Colonic mucosa (tissue), 4 donors: ENCODE measurements around the gene WDR86. TPM values are rescaled to one million over a fixed set of nuclear protein-coding genes. Genes with fewer than 3 reads are reported as not detected.

ENCODE experiments used
- DNase-seq: peaks from one replicate; pipeline ENCODE4 v3.0.0-alpha.2; 2020
- H3K27ac ChIP-seq: fragments of 200-600 bp; one replicate; pipeline ENCODE4 v1.8.0; 2021
- H3K27me3 ChIP-seq: fragments of 200-600 bp; one replicate; pipeline ENCODE4 v1.8.0; 2021
- H3K36me3 ChIP-seq: fragments of 200-600 bp; one replicate; pipeline ENCODE4 v1.8.0; 2021
- H3K4me1 ChIP-seq: fragments of 200-600 bp; one replicate; pipeline ENCODE4 v1.8.0; 2021; ENCODE audit warnings: mild to moderate bottlenecking
- H3K4me3 ChIP-seq: fragments of 200-600 bp; one replicate; pipeline ENCODE4 v1.8.0; 2021
- H3K9ac ChIP-seq, 2 donors: one replicate each; pipeline ENCODE4 v1.7.0; 2013; ENCODE audit warnings: control low read depth in 2 of 2, low read depth in 2 of 2, low read length in 2 of 2
- H3K9me3 ChIP-seq: fragments of 200-600 bp; one replicate; pipeline ENCODE4 v1.8.0; 2021
- intact Hi-C: fragments of 100-400 bp; cut with DNase I; formaldehyde crosslinking; loops from one replicate; pipeline ENCODE4 v1.14.1; 2022
- total RNA-seq, 2 donors: library from RNA; stranded (reverse); fragmentation: NEBNext Ultra II Directional in 1 of 2; extraction: Animal tissue kit (Norgen Biotek cat#: 25700) in 1 of 2; gene quantifications; one replicate each; pipeline ENCODE4 v1.2.1, GENCODE V29; 2021
- TF ChIP-seq, protein P1 (sequence below): fragments of 200-600 bp; IDR thresholded peaks from one replicate; pipeline ENCODE4 v1.8.0; 2022; ENCODE audit warnings: antibody characterized with exemption, mild to moderate bottlenecking
- donor health status: healthy.
- donor health status: DM: no; HTN: no; CAD: no.
- donor health status: DM: no; HTN: no; CAD: no.

WDR86 gene
- total RNA-seq, 2 donors from 2014 or later = 1.2 TPM; not detected in 1

- no peak for DNase-seq
- intact Hi-C loops = no loop called here
- no peaks in the 10 kb centered on the region for H3K9me3 ChIP-seq
- H3K4me3 ChIP-seq = no peak overlapping the region
- TF ChIP-seq, protein P1, sequence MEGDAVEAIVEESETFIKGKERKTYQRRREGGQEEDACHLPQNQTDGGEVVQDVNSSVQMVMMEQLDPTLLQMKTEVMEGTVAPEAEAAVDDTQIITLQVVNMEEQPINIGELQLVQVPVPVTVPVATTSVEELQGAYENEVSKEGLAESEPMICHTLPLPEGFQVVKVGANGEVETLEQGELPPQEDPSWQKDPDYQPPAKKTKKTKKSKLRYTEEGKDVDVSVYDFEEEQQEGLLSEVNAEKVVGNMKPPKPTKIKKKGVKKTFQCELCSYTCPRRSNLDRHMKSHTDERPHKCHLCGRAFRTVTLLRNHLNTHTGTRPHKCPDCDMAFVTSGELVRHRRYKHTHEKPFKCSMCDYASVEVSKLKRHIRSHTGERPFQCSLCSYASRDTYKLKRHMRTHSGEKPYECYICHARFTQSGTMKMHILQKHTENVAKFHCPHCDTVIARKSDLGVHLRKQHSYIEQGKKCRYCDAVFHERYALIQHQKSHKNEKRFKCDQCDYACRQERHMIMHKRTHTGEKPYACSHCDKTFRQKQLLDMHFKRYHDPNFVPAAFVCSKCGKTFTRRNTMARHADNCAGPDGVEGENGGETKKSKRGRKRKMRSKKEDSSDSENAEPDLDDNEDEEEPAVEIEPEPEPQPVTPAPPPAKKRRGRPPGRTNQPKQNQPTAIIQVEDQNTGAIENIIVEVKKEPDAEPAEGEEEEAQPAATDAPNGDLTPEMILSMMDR = no peak
- H3K27me3 ChIP-seq = no peaks in the 10 kb centered on the region
- no peak overlapping the region for H3K27ac ChIP-seq
- no peaks in the 10 kb centered on the region for H3K36me3 ChIP-seq
- no peaks in the 10 kb centered on the region for H3K4me1 ChIP-seq
- no peak overlapping the region for H3K9ac ChIP-seq
Measured at GRCh38 chr7:151375530-151376217, 34.2 kb downstream of the WDR86 start.

GRCh38 chr7:151374726-151375125, 35.1 kb downstream of the WDR86 start:
- TF ChIP-seq, protein P1 = no peak
- H3K9me3 ChIP-seq = no peaks in the 10 kb centered on the region
- H3K4me1 ChIP-seq = no peaks in the 10 kb centered on the region
- H3K27ac ChIP-seq = no peak overlapping the region
- H3K36me3 ChIP-seq = no peaks in the 10 kb centered on the region
- intact Hi-C loops = no loop called here
- no peak overlapping the region for H3K9ac ChIP-seq
- no peak overlapping the region for H3K4me3 ChIP-seq
- DNase-seq = no peak
- H3K27me3 ChIP-seq = no peaks in the 10 kb centered on the region

DNA sequence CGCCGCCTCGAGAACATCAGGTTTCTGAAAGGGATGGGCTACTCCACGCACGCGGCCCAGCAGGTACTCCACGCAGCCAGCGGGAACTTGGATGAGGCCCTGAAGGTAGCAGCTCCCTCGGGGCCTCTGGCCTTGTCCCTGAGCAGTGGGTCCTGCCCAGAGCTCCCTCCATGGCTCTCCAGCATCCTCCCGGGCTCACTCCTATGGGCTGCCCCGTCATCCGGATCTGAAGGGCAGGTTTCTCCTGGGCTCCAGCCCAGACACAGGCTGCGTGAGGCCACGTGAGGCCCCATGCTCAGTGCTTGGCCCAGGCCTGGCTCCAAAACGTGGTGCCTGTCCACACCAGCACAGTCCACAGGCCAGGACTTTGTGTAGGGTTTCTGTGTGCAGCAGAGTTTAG, 35.7 kb downstream of the WDR86 start:
- Histone ChIP-seq H3K9me3 (no peaks in the 10 kb centered on the region), H3K4me1 (no peaks in the 10 kb centered on the region), H3K27ac (no peak overlapping the region), H3K4me3 (no peak overlapping the region), H3K9ac (no peak overlapping the region), H3K27me3 (no peaks in the 10 kb centered on the region), H3K36me3 (no peaks in the 10 kb centered on the region)
- DNase-seq = no peak
- intact Hi-C loops = no loop called here
- TF ChIP-seq, protein P1 = no peak

GRCh38 chr7:151373599-151373998, 36.2 kb downstream of the WDR86 start:
- Histone ChIP-seq H3K36me3 (no peaks in the 10 kb centered on the region), H3K4me3 (no peak overlapping the region), H3K4me1 (no peaks in the 10 kb centered on the region), H3K9me3 (no peaks in the 10 kb centered on the region), H3K27me3 (no peaks in the 10 kb centered on the region), H3K27ac (no peak overlapping the region), H3K9ac (no peak overlapping the region)
- intact Hi-C loops = no loop called here
- TF ChIP-seq, protein P1 = no peak
- no peak for DNase-seq

DNA sequence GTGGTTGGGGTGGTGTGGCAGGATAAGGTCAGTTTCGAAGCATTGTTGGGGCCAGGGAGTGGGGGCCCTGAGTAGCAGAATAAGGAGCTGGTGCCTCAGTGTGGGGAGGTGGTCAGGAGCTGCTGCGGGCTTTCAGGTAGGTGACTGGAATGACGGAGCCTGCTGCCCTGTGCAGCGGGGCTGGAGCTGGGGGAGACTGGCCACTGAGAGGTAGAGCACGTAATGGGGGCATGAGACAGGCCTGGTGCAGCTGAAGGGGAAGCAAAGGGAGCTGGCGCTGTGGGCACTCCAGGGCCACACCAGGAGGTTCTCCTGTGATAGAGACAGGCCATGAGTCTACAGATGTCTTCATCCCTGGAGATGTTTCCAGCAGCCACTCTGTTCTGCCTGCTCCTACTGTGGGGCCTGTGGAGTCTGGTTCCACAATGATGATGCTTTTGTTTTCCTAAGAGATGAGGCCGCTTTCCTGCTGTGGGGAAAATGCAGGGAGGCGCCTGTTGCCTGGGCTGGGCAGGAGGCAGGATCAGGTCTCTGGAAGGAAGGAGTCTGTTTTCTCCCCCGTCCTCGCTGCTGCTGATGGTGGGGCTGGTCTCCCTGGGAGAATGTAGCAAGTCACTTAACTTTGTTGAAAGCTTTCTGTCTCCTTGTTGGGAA, 37.1 kb downstream of the WDR86 start:
- Histone ChIP-seq H3K9me3 (no peaks in the 10 kb centered on the region), H3K27me3 (no peaks in the 10 kb centered on the region), H3K36me3 (no peaks in the 10 kb centered on the region), H3K9ac (no peak overlapping the region), H3K27ac (no peak overlapping the region), H3K4me1 (peaks cover 5% of the 10 kb centered on the region), H3K4me3 (no peak overlapping the region)
- no peak for DNase-seq
- intact Hi-C loops = no loop called here
- TF ChIP-seq, protein P1 = no peak
